ENCODE measurements around the gene LEKR1.
A peak's percentile ranks its signal among the peaks of the same experiment; 100 is the strongest.
"Not testable (repeated sequence)": the region's sequence is repeated elsewhere in the genome, so short reads cannot be mapped to it uniquely, and the experiment has no call there.

The LEKR1 gene

GRCh38 chr3:156873906-156874305, 47.8 kb downstream of the LEKR1 start:
- Histone ChIP-seq H3K27me3 (replicated peaks in 2 of 5; ENCODE audit: control insufficient read depth in 4 of 5, insufficient read depth in 5 of 5, low read length in 4 of 5) (no peaks in the 10 kb centered on the region), H3K4me3 (ENCODE audit: control insufficient read depth in 1 of 7, extremely low read depth in 1 of 7, insufficient read depth in 4 of 7, low read depth in 2 of 7, low read length in 6 of 7) (no peak overlapping the region), H3K36me3 (ENCODE audit: control insufficient read depth in 4 of 4, insufficient read depth in 4 of 4, low read length in 3 of 4) (no peaks in the 10 kb centered on the region), H3K27ac (ENCODE audit: insufficient read depth in 1 of 2, low read depth in 1 of 2, low read length in 2 of 2, poor library complexity in 1 of 2, severe bottlenecking in 2 of 2) (no peak overlapping the region), H3K9me3 (ENCODE audit: control extremely low read depth in 1 of 5, control insufficient read depth in 4 of 5, insufficient read depth in 2 of 5, low read depth in 1 of 5, low read length in 4 of 5) (peaks cover 0 to 35% (median 2%) of the 10 kb centered on the region in 5 experiments), H3K4me1 (ENCODE audit: control extremely low read depth in 1 of 4, control insufficient read depth in 4 of 4, insufficient read depth in 4 of 4, low read length in 3 of 4) (no peaks in the 10 kb centered on the region)
- DNase-seq = no peak
- no CpG with 5 or more reads among the region's 1 CpG for WGBS (ENCODE audit: insufficient coverage)
- ChIA-PET POLR2A (no interaction called here), CTCF (no interaction called here)

- CTCF ChIA-PET; DNase-seq; H3K36me3 ChIP-seq (ENCODE audit: control insufficient read depth in 4 of 4, insufficient read depth in 4 of 4, low read length in 3 of 4); H3K27ac ChIP-seq (ENCODE audit: insufficient read depth in 1 of 2, low read depth in 1 of 2, low read length in 2 of 2, poor library complexity in 1 of 2, severe bottlenecking in 2 of 2); H3K4me3 ChIP-seq (ENCODE audit: control insufficient read depth in 1 of 7, extremely low read depth in 1 of 7, insufficient read depth in 4 of 7, low read depth in 2 of 7, low read length in 6 of 7); H3K4me1 ChIP-seq (ENCODE audit: control extremely low read depth in 1 of 4, control insufficient read depth in 4 of 4, insufficient read depth in 4 of 4, low read length in 3 of 4); POLR2A ChIA-PET; H3K27me3 ChIP-seq (replicated peaks in 2 of 5; ENCODE audit: control insufficient read depth in 4 of 5, insufficient read depth in 5 of 5, low read length in 4 of 5): not testable (repeated sequence)
- 100% methylated on average over 3 of the region's 3 CpGs for WGBS (ENCODE audit: insufficient coverage)
- peaks cover 0 to 29% (median 7%) of the 10 kb centered on the region in 5 experiments for H3K9me3 ChIP-seq (ENCODE audit: control extremely low read depth in 1 of 5, control insufficient read depth in 4 of 5, insufficient read depth in 2 of 5, low read depth in 1 of 5, low read length in 4 of 5)
Measured at GRCh38 chr3:156879491-156879890, 53.3 kb downstream of the LEKR1 start.

- no peak for DNase-seq
- Histone ChIP-seq H3K36me3 (ENCODE audit: control insufficient read depth in 4 of 4, insufficient read depth in 4 of 4, low read length in 3 of 4) (no peaks in the 10 kb centered on the region), H3K27me3 (replicated peaks in 2 of 5; ENCODE audit: control insufficient read depth in 4 of 5, insufficient read depth in 5 of 5, low read length in 4 of 5) (no peaks in the 10 kb centered on the region), H3K4me1 (ENCODE audit: control extremely low read depth in 1 of 4, control insufficient read depth in 4 of 4, insufficient read depth in 4 of 4, low read length in 3 of 4) (no peaks in the 10 kb centered on the region), H3K27ac (ENCODE audit: insufficient read depth in 1 of 2, low read depth in 1 of 2, low read length in 2 of 2, poor library complexity in 1 of 2, severe bottlenecking in 2 of 2) (no peak overlapping the region), H3K4me3 (ENCODE audit: control insufficient read depth in 1 of 7, extremely low read depth in 1 of 7, insufficient read depth in 4 of 7, low read depth in 2 of 7, low read length in 6 of 7) (no peak overlapping the region), H3K9me3 (ENCODE audit: control extremely low read depth in 1 of 5, control insufficient read depth in 4 of 5, insufficient read depth in 2 of 5, low read depth in 1 of 5, low read length in 4 of 5) (peaks cover 0 to 17% (median 4%) of the 10 kb centered on the region in 5 experiments)
- 83% methylated on average over 1 of the region's 1 CpG for WGBS (ENCODE audit: insufficient coverage)
- CTCF ChIA-PET = no interaction called here
- POLR2A ChIA-PET = no interaction called here
Measured at GRCh38 chr3:156885761-156886160, 59.6 kb downstream of the LEKR1 start.

GRCh38 chr3:156888176-156888575, 62.0 kb downstream of the LEKR1 start:
- H3K4me3 ChIP-seq (ENCODE audit: control insufficient read depth in 1 of 7, extremely low read depth in 1 of 7, insufficient read depth in 4 of 7, low read depth in 2 of 7, low read length in 6 of 7) = no peak overlapping the region
- no CpG with 5 or more reads among the region's 2 CpGs for WGBS (ENCODE audit: insufficient coverage)
- no peak overlapping the region for H3K27ac ChIP-seq (ENCODE audit: insufficient read depth in 1 of 2, low read depth in 1 of 2, low read length in 2 of 2, poor library complexity in 1 of 2, severe bottlenecking in 2 of 2)
- POLR2A ChIA-PET = no interaction called here
- H3K9me3 ChIP-seq (ENCODE audit: control extremely low read depth in 1 of 5, control insufficient read depth in 4 of 5, insufficient read depth in 2 of 5, low read depth in 1 of 5, low read length in 4 of 5) = peaks cover 0 to 20% (median 4%) of the 10 kb centered on the region in 5 experiments
- no peak for DNase-seq
- CTCF ChIA-PET = no interaction called here
- H3K27me3 ChIP-seq (replicated peaks in 2 of 5; ENCODE audit: control insufficient read depth in 4 of 5, insufficient read depth in 5 of 5, low read length in 4 of 5) = no peaks in the 10 kb centered on the region
- no peaks in the 10 kb centered on the region for H3K36me3 ChIP-seq (ENCODE audit: control insufficient read depth in 4 of 4, insufficient read depth in 4 of 4, low read length in 3 of 4)
- no peaks in the 10 kb centered on the region for H3K4me1 ChIP-seq (ENCODE audit: control extremely low read depth in 1 of 4, control insufficient read depth in 4 of 4, insufficient read depth in 4 of 4, low read length in 3 of 4)

GRCh38 chr3:156888576-156888975, 62.4 kb downstream of the LEKR1 start:
- H3K4me1 ChIP-seq (ENCODE audit: control extremely low read depth in 1 of 4, control insufficient read depth in 4 of 4, insufficient read depth in 4 of 4, low read length in 3 of 4) = no peaks in the 10 kb centered on the region
- peaks cover 0 to 20% (median 4%) of the 10 kb centered on the region in 5 experiments for H3K9me3 ChIP-seq (ENCODE audit: control extremely low read depth in 1 of 5, control insufficient read depth in 4 of 5, insufficient read depth in 2 of 5, low read depth in 1 of 5, low read length in 4 of 5)
- H3K36me3 ChIP-seq (ENCODE audit: control insufficient read depth in 4 of 4, insufficient read depth in 4 of 4, low read length in 3 of 4) = no peaks in the 10 kb centered on the region
- WGBS (ENCODE audit: insufficient coverage) = 100% methylated on average over 1 of the region's 1 CpG
- ChIA-PET POLR2A (no interaction called here), CTCF (no interaction called here)
- H3K27ac ChIP-seq (ENCODE audit: insufficient read depth in 1 of 2, low read depth in 1 of 2, low read length in 2 of 2, poor library complexity in 1 of 2, severe bottlenecking in 2 of 2) = no peak overlapping the region
- no peaks in the 10 kb centered on the region for H3K27me3 ChIP-seq (replicated peaks in 2 of 5; ENCODE audit: control insufficient read depth in 4 of 5, insufficient read depth in 5 of 5, low read length in 4 of 5)
- no peak overlapping the region for H3K4me3 ChIP-seq (ENCODE audit: control insufficient read depth in 1 of 7, extremely low read depth in 1 of 7, insufficient read depth in 4 of 7, low read depth in 2 of 7, low read length in 6 of 7)
- DNase-seq = no peak

- peak in 1 of 3 donors; percentile 10 for DNase-seq
- no peaks in the 10 kb centered on the region for H3K4me1 ChIP-seq (ENCODE audit: control extremely low read depth in 1 of 4, control insufficient read depth in 4 of 4, insufficient read depth in 4 of 4, low read length in 3 of 4)
- no peaks in the 10 kb centered on the region for H3K36me3 ChIP-seq (ENCODE audit: control insufficient read depth in 4 of 4, insufficient read depth in 4 of 4, low read length in 3 of 4)
- CTCF ChIA-PET = no interaction called here
- POLR2A ChIA-PET = interaction anchor here (0.6 kb wide), 1 partner anchor 8 kb away, joined by 3 read pairs; no protein-coding TSS in a partner anchor
- H3K9me3 ChIP-seq (ENCODE audit: control extremely low read depth in 1 of 5, control insufficient read depth in 4 of 5, insufficient read depth in 2 of 5, low read depth in 1 of 5, low read length in 4 of 5) = peaks cover 0 to 4% (median 0%) of the 10 kb centered on the region in 5 experiments
- no peak overlapping the region for H3K4me3 ChIP-seq (ENCODE audit: control insufficient read depth in 1 of 7, extremely low read depth in 1 of 7, insufficient read depth in 4 of 7, low read depth in 2 of 7, low read length in 6 of 7)
- WGBS (ENCODE audit: insufficient coverage) = 100% methylated on average over 1 of the region's 1 CpG
- no peak overlapping the region for H3K27ac ChIP-seq (ENCODE audit: insufficient read depth in 1 of 2, low read depth in 1 of 2, low read length in 2 of 2, poor library complexity in 1 of 2, severe bottlenecking in 2 of 2)
- no peaks in the 10 kb centered on the region for H3K27me3 ChIP-seq (replicated peaks in 2 of 5; ENCODE audit: control insufficient read depth in 4 of 5, insufficient read depth in 5 of 5, low read length in 4 of 5)
Measured at GRCh38 chr3:156892701-156893100, 66.5 kb downstream of the LEKR1 start.

- H3K36me3 ChIP-seq (ENCODE audit: control insufficient read depth in 4 of 4, insufficient read depth in 4 of 4, low read length in 3 of 4); H3K27me3 ChIP-seq (replicated peaks in 2 of 5; ENCODE audit: control insufficient read depth in 4 of 5, insufficient read depth in 5 of 5, low read length in 4 of 5); DNase-seq; H3K27ac ChIP-seq (ENCODE audit: insufficient read depth in 1 of 2, low read depth in 1 of 2, low read length in 2 of 2, poor library complexity in 1 of 2, severe bottlenecking in 2 of 2); H3K9me3 ChIP-seq (ENCODE audit: control extremely low read depth in 1 of 5, control insufficient read depth in 4 of 5, insufficient read depth in 2 of 5, low read depth in 1 of 5, low read length in 4 of 5); CTCF ChIA-PET; POLR2A ChIA-PET; H3K4me3 ChIP-seq (ENCODE audit: control insufficient read depth in 1 of 7, extremely low read depth in 1 of 7, insufficient read depth in 4 of 7, low read depth in 2 of 7, low read length in 6 of 7); H3K4me1 ChIP-seq (ENCODE audit: control extremely low read depth in 1 of 4, control insufficient read depth in 4 of 4, insufficient read depth in 4 of 4, low read length in 3 of 4): not testable (repeated sequence)
- no CpG with 5 or more reads among the region's 1 CpG for WGBS (ENCODE audit: insufficient coverage)
Measured at GRCh38 chr3:156895374-156895773, 69.2 kb downstream of the LEKR1 start.

Measured in common myeloid progenitor, CD34-positive (primary cell).